GM06990 (cell line): Measurements from ENCODE around the gene ATP6V1C2.

Experiments
- DNase-seq: peaks from one replicate; pipeline ENCODE4 v3.0.0-alpha.2; 2011; ENCODE audit not compliant: insufficient read length; ENCODE audit errors: extremely low read depth
- H3K27me3 ChIP-seq: replicated peaks from 2 replicates; pipeline ENCODE4 v1.6.0; 2011; ENCODE audit warnings: low read length; ENCODE audit not compliant: control insufficient read depth, insufficient read depth
- H3K36me3 ChIP-seq: 2 replicates; pipeline ENCODE4 v1.5.1; 2011; ENCODE audit warnings: low read length; ENCODE audit not compliant: control insufficient read depth, insufficient read depth
- H3K4me3 ChIP-seq: replicated peaks from 2 replicates; pipeline ENCODE4 v1.5.1; 2011; ENCODE audit warnings: low read depth, mild to moderate bottlenecking, control low read depth, low read length
- CTCF ChIP-seq: IDR thresholded peaks from 2 replicates; pipeline ENCODE4 v1.5.1; 2011; ENCODE audit warnings: low read length, control low read depth, mild to moderate bottlenecking, inconsistent platforms; ENCODE audit not compliant: insufficient read depth, poor library complexity, severe bottlenecking

ATP6V1C2 gene

GRCh38 chr2:10788855-10789254, 67.4 kb downstream of the ATP6V1C2 start:
- Histone ChIP-seq H3K4me3 (no peak overlapping the region), H3K27me3 (no peaks in the 10 kb centered on the region), H3K36me3 (peaks cover 34% of the 10 kb centered on the region)
- DNase-seq, result no peak
- TF ChIP-seq CTCF, result no peak

- DNase-seq, result no peak
- Histone ChIP-seq H3K4me3 (0 out of 2 replicates have a peak overlapping the region, but pooled peaks have one; percentile 13), H3K36me3 (peaks cover 25% of the 10 kb centered on the region), H3K27me3 (no peaks in the 10 kb centered on the region)
- no peak for TF ChIP-seq CTCF
These were observed 69.0 kb downstream of the ATP6V1C2 start for GRCh38 chr2:10790228-10790973.

GRCh38 chr2:10792001-10792634, 70.7 kb downstream of the ATP6V1C2 start:
- H3K4me3 ChIP-seq, result no peak overlapping the region
- DNase-seq, result no peak
- H3K36me3 ChIP-seq, result peaks cover 25% of the 10 kb centered on the region
- no peak for TF ChIP-seq CTCF
- no peaks in the 10 kb centered on the region for H3K27me3 ChIP-seq

GRCh38 chr2:10792660-10793400, 71.4 kb downstream of the ATP6V1C2 start:
- Histone ChIP-seq H3K4me3 (no peak overlapping the region), H3K36me3 (peaks cover 26% of the 10 kb centered on the region), H3K27me3 (no peaks in the 10 kb centered on the region)
- DNase-seq, result no peak
- no peak for TF ChIP-seq CTCF

GRCh38 chr2:10793816-10794215, 72.4 kb downstream of the ATP6V1C2 start:
- no peak for DNase-seq
- H3K36me3 ChIP-seq, result peaks cover 20% of the 10 kb centered on the region
- no peaks in the 10 kb centered on the region for H3K27me3 ChIP-seq
- H3K4me3 ChIP-seq, result no peak overlapping the region
- no peak for TF ChIP-seq CTCF
